GM21619 (cell line): ENCODE results near the gene FHIP2A.
"Not testable (repeated sequence)": the region's sequence is repeated elsewhere in the genome, so short reads cannot be mapped to it uniquely, and the experiment has no call there.

Source experiments
- ATAC-seq: cut with Tn5 transposase; IDR thresholded peaks from one replicate; pipeline ENCODE4 v1.9.1; 2021; ENCODE audit not compliant: unreplicated experiment

The FHIP2A gene

DNA sequence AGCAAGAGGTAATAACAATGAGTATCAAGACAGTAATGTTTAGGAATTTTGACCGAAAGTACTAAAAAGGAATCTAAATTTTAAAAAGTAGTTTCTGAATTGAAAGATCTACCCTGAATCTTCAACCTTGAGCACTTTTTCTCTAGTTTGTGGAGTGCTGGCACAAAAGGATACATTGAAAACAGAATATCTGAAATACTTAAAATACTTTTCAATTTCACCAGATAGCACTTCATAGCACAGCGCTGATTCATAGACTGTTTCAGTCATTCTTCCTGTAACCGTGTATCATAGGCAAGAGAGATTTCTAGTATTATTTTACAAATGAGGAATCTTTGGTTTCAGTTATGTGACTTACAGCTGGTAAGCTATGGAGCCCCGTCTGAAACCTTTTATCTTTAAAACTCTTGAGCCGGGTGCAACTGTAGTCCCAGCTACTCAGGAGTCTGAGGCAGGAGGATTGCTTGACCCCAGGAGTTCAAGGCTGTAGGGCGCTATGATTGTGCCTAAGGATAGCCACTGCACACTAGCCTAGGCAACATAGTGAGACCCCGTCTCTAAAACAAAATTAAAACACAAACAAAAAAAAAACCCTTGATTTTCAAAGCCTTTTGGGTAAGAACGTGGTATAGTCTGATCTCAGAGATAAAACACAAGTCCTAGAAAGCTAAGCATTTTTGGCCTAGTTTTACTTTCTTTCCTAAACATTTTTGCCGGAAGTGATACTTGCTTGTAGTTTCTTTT lies 35.1 kb downstream of the FHIP2A start:
- ATAC-seq: no peak

DNA sequence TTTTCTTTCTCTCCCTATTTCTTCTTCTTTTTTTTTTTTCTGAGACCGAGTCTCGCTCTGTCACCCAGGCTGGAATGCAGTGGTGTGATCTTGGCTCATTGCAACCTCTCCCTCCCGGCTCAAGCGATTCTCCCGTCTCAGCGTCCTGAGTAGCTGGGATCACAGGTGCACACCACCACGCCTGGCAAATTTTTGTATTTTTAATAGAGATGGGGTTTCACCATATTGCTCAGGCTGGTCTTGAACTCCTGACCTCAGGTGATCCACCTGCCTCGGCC lies 35.6 kb downstream of the FHIP2A start:
- ATAC-seq: not testable (repeated sequence)

DNA sequence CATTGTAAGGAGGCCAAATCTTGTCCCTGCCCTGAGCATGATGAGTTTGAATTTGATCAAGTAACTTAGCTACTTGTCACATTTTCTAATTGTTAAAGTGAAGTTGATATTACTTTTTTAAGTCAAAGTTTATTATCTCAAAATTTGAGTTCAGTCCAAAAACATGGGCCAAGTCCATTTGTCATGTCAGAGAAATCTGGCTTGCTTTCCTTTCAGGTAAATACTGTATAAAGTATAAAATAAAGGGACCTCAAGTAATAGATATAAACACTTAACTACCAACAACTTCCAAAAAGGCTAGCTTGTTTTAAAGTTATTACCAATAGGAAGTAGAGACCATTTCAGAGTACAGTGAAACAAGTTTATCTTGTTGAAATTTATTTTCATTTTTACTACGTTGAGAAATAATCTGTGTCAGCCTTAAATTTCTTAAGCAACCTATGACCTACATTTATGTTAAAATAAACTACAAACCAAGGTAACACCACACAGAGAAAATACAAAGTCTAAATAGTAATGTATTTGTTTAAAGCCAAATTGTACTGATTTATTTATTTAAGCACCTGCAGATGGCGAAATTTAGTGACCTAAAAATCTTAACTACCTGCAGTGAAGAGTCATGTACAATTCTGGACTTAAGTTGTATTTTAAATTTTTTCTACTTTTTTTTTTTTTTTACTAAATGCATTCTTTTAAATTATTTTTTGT lies 36.5 kb downstream of the FHIP2A start:
- no peak for ATAC-seq

DNA sequence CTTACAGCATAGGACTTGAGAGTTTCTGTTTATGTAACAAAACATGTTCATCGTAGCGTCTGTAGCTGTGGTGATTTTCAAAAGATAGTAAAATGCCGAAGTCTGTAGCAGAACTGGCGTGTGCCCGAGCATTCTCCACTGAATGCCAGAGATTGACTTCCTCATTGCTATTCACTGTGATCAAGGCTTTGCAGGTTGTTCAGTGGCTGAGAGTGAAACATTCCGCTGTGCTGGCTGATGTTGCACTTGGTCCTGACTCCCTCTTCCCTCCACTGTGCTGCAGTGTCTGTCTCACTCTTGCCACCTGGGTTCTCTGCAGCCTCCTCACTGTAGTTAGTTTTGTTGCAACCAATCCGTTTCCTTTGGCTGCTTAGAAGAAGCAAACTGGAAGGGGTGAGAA lies 37.6 kb downstream of the FHIP2A start:
- ATAC-seq: no peak

DNA sequence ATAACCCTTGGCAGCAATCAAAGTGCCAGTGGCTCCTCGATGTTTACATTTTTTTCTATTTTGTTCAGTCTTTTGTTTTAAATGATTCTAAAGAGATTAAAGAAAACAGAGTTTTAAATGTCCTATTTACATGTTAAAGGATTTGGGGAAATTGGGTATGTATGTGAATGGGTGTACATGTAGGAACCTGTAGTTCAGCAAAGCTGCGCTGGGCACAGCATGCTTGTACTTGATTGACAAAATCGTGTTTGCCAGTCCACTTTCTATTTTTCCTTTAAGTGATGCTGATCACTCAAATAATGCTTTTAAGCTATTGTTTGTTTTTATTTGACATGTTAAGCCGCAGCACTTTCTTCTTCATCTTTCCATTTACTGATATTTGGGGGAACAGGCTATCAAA lies 40.9 kb downstream of the FHIP2A start:
- no peak for ATAC-seq

DNA sequence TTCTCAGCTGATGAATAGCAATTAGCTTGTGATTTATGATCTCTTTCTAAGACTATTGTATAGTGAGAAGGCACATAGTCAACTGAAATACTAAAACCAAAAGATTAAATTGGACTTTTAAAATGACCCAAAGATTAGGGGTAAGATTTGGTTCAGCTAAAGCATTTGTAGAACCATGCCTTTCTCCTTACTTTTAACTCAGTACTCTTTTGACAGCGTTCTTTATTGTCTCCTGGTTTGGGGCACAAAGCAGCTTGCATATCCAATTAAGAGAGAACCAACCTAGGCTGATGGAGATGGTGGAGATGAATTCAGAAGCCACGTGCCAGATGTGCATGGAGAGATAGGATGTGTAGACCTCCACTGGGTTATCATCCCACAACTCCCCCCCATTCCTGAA lies 45.8 kb downstream of the FHIP2A start:
- no peak for ATAC-seq

DNA sequence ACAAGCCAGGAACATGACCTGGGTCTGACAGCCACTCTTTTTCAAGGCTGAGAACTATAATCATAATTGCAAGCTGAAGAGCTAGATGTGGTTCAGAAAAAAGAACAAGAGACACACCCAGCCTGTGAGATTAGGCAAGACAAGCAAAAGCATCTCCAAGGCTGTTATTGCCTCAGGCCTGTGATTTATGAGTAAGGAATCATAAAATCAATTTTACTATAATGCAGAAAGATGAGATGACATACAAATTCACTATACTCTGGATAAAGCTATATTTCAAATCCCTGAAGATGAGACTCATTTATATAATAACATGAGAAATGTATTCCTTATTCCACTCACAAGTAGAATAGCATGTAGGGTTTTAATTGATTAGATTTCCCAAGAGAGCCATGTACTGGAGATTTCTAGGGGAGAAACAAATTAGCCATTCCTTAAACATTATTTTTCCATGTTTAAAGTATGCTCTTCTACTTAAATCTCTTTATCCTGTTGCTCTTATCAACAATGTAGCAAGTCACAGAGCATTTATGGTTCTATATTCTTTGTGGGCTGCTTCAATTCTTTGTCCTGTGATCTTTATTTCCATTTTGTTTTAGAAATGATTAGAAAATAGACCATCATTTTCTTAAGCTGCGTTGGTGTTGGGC lies 47.4 kb downstream of the FHIP2A start:
- no peak for ATAC-seq

DNA sequence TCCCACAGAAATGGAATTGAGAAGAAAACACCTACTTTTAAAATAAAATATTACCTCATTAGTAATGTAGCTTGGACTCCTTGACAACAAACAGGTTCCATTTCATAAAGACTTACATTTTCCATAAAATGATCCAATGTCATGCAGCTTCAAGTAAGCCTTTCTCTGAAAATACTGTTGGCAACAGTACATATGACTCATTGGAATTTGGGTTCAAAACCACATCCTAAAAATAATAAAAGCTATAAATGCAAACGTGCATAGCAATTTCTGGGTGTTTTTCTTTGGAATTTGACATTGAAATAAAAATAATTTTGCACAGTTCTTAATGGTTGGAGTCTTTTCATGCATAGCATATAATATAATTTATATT lies 47.9 kb downstream of the FHIP2A start:
- ATAC-seq: no peak

DNA sequence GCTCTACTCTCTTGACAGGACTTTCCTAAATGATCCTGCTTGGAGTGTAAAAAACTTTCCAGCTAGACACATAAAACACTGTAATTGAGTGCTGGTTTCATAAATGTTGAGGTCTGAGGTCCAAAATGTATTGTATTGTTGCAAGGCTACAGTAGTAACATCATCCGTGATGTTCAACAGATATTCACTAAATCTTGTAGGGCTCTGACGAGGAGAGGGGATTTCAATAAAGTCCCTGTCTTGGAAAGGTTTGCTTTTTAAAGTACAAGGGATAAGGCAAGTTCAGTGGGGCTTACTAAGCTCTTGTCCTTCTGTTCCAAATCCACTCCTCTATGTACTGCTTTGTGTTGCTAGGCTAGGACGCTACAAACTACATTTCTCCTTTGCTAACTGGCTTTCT lies 48.9 kb downstream of the FHIP2A start:
- no peak for ATAC-seq

DNA sequence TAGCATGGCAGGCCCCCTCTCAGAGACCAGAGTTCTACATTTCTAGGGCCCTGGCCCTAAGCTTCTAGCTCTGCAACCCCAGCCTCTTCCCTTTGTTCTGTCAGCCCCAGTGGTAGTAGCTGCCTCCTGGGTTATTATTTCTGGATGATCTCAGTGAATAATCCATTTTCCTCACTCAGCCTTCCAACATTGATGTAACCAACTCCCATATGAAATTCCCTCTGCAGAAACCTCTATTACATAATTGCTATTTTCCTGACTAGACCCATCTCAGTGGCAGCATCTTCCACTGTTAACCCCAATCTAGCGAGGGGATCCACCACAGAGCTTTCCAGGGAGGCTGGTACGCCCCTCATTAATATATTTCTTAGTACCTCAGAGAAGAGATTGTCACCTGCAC lies 49.8 kb downstream of the FHIP2A start:
- no peak for ATAC-seq
